DND-41 (cell line): ENCODE measurements around the gene ZDHHC7.

Experiments
- CTCF ChIP-seq: IDR thresholded peaks from 2 replicates; pipeline ENCODE4 v1.5.1; 2012; ENCODE audit warnings: borderline replicate concordance, low read length, moderate library complexity, mild to moderate bottlenecking; ENCODE audit not compliant: poor library complexity, severe bottlenecking; ENCODE audit errors: extremely low read depth
- EZH2 ChIP-seq: IDR thresholded peaks from 3 replicates; pipeline ENCODE4 v1.6.1; 2012; ENCODE audit warnings: borderline replicate concordance, low read depth, mild to moderate bottlenecking, moderate library complexity, low read length, inconsistent platforms; ENCODE audit not compliant: severe bottlenecking

- TF ChIP-seq EZH2 (no peak), CTCF (no peak)
Observed at GRCh38 chr16:84985079-84986065, 26.0 kb downstream of the ZDHHC7 start.
